Naive B cell (primary cell): Measurements from ENCODE around the gene SCARF1. TPM values are rescaled to one million over a fixed set of nuclear protein-coding genes. Genes with fewer than 3 reads are reported as not detected.
A peak's percentile ranks its signal among the peaks of the same experiment; 100 is the strongest.
"Not testable (repeated sequence)": the region's sequence is repeated elsewhere in the genome, so short reads cannot be mapped to it uniquely, and the experiment has no call there.

Experiments
- ATAC-seq, 2 donors: fragments of 150-1000 bp; cut with Tn5 transposase; 2 replicates each; pipeline ENCODE4 v1.10.0; 2021; ENCODE audit warnings: low read depth in 2 of 2, mild to moderate bottlenecking in 2 of 2, moderate library complexity in 2 of 2
- DNase-seq: peaks from one replicate; pipeline ENCODE4 v3.0.0; 2022
- H3K27ac Mint-ChIP-seq, 6 donors: one replicate each; pipeline ENCODE4 v1.8.0; 2020 to 2022; ENCODE audit warnings: mild to moderate bottlenecking in 6 of 6, mixed read lengths in 6 of 6, moderate library complexity in 5 of 6, inconsistent platforms in 2 of 6
- H3K27me3 Mint-ChIP-seq, 3 donors: one replicate each; pipeline ENCODE4 v1.8.0; 2021 to 2022; ENCODE audit warnings: mixed read lengths in 3 of 3, mild to moderate bottlenecking in 1 of 3
- H3K36me3 Mint-ChIP-seq, 2 donors: one replicate each; pipeline ENCODE4 v1.8.0; 2020 to 2022; ENCODE audit warnings: mixed read lengths in 2 of 2, inconsistent platforms in 1 of 2, mild to moderate bottlenecking in 1 of 2
- H3K4me1 Mint-ChIP-seq, 3 donors: one replicate each; pipeline ENCODE4 v1.8.0; 2020 to 2022; ENCODE audit warnings: mixed read lengths in 3 of 3, inconsistent platforms in 1 of 3, mild to moderate bottlenecking in 1 of 3, moderate library complexity in 1 of 3
- H3K4me3 Mint-ChIP-seq, 8 donors: one replicate each; pipeline ENCODE4 v1.8.0; 2020 to 2022; ENCODE audit warnings: mild to moderate bottlenecking in 8 of 8, mixed read lengths in 8 of 8, moderate library complexity in 8 of 8, inconsistent platforms in 2 of 8
- H3K9me3 Mint-ChIP-seq, 7 donors: one replicate each; pipeline ENCODE4 v1.8.0; 2020 to 2022; ENCODE audit warnings: mixed read lengths in 7 of 7, mild to moderate bottlenecking in 5 of 7, inconsistent platforms in 2 of 7, moderate library complexity in 1 of 7
- polyA plus RNA-seq, 6 donors: library from polyadenylated mRNA; unstranded; fragments of 300-500 nt; fragmentation: Illumina TruSeq; gene quantifications; one replicate each; pipeline ENCODE4 v1.2.3, GENCODE V29; 2021; ENCODE audit warnings: low read depth in 6 of 6

SCARF1 gene
- polyA plus RNA-seq, 6 donors from 2014 or later, result 0.13 to 0.32 TPM; not detected in 4

DNA sequence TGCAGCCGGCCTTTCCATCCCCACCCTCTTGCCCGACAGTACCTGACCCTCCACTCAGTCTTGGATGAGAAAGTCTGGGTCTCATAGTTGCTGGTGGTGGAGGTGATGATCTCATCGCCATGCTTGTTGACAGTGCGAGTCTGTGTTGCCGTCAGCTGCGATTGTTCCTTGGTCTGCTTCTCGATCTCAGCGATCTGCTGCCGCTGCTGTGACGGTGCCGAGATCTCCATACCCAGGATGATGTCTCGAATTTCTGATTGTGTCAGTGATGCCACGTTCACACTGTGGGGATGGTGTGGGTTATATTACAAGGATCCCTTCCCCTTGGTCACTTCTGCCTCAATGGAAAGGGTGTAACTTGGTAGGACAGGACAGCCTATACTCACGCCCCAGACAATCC lies 8.2 kb upstream of the SCARF1 start:
- Mint-ChIP-seq H3K27ac (no peak overlapping the region), H3K36me3 (peaks cover 22 to 37% of the 10 kb centered on the region in 2 donors), H3K4me3 (no peak overlapping the region), H3K4me1 (peaks cover 3 to 10% (median 5%) of the 10 kb centered on the region in 3 donors), H3K9me3 (no peaks in the 10 kb centered on the region), H3K27me3 (no peaks in the 10 kb centered on the region)
- ATAC-seq (no peak), DNase-seq (no peak)

DNA sequence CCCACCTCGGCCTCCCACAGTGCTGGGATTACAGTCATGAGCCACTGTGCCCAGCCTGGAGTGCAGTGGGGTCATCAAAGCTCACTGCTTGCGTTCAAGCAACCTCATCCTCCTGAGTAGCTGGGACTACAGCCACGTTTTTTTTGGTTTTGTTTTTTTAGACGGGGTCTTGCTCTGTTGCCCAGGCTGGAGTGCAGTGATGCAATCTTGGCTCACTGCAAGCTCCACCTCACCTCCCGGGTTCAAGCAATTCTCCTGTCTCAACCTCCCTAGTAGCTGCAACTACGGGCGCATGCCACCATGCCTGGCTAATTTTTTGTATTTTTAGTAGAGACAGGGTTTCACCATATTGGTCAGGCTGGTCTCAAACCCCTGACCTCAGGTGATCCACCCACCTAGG lies 7.3 kb upstream of the SCARF1 start:
- not testable (repeated sequence) for ATAC-seq, H3K9me3 Mint-ChIP-seq, DNase-seq, H3K27me3 Mint-ChIP-seq, H3K27ac Mint-ChIP-seq
- peak overlapping the region in 1 of 8 donors; percentile 12 for H3K4me3 Mint-ChIP-seq
- peaks cover 18 to 32% of the 10 kb centered on the region in 2 donors for H3K36me3 Mint-ChIP-seq
- peaks cover 4 to 18% (median 5%) of the 10 kb centered on the region in 3 donors for H3K4me1 Mint-ChIP-seq

DNA sequence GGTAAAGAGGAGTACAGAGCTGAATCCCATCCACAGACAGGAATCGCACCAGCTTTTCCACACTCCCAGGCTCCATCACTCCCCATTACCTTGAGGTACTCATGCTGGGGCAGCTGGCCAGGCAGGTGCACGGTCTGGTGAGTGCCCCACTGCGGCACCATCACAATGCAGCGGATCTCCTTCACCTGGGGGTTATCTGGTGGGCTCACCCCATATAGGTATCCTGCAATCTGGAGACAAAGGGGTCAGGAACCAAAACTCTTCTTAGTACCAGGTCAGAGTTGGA lies 6.0 kb upstream of the SCARF1 start:
- Mint-ChIP-seq H3K27me3 (no peaks in the 10 kb centered on the region), H3K9me3 (no peaks in the 10 kb centered on the region), H3K36me3 (peaks cover 10 to 22% of the 10 kb centered on the region in 2 donors), H3K4me3 (peak overlapping the region in 1 of 8 donors; percentile 52), H3K27ac (peak overlapping the region in 1 of 6 donors; percentile 42), H3K4me1 (peaks cover 8 to 22% (median 11%) of the 10 kb centered on the region in 3 donors)
- DNase-seq, result no peak
- ATAC-seq, result no peak

DNA sequence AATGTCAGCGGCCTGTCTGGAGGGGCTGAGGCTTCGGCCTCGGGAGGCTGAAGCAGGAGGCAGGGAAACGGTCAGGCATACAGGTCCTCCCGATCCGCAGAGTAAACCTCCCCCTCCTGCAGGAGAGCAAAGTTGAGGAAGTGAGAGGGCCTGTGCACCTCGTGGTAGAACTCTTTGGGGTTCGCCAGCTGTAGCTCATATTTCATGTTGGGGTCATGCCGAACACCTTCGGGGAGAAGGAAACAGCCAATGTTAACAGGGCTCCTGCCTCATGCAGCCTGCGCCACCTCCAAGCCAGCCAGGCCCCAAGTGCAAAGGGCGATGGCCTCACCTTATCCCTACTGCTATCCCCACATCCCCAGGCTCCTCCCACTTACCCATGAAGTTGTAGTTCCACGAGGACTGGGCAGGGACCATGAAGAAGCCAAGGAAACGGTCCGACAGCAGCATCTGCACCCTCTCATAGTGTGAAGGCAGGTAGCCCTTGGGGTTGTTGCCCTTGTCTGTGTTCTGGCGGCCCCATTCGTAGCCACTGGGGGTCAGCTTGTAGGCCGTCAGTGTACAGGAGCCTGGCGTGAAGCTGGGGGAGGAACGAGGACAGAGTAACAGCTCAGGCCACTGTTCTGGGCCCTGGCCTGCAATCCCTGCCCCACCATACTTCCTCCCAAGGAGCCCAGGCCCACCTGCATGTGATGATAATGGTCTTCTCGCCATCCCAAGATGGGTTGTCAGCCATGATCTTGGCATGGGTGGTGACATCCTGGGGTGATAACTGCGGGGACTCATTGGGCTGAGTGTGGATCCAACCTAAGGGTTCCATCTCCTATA lies 5.4 kb upstream of the SCARF1 start:
- Mint-ChIP-seq H3K27me3 (no peaks in the 10 kb centered on the region), H3K4me3 (peak overlapping the region in 4 of 8 donors; percentile 25 to 70 (median 41)), H3K27ac (peak overlapping the region in 1 of 6 donors; percentile 78), H3K9me3 (no peaks in the 10 kb centered on the region), H3K36me3 (peaks cover 6 to 16% of the 10 kb centered on the region in 2 donors), H3K4me1 (peaks cover 13 to 25% (median 13%) of the 10 kb centered on the region in 3 donors)
- DNase-seq, result no peak
- ATAC-seq, result no peak

DNA sequence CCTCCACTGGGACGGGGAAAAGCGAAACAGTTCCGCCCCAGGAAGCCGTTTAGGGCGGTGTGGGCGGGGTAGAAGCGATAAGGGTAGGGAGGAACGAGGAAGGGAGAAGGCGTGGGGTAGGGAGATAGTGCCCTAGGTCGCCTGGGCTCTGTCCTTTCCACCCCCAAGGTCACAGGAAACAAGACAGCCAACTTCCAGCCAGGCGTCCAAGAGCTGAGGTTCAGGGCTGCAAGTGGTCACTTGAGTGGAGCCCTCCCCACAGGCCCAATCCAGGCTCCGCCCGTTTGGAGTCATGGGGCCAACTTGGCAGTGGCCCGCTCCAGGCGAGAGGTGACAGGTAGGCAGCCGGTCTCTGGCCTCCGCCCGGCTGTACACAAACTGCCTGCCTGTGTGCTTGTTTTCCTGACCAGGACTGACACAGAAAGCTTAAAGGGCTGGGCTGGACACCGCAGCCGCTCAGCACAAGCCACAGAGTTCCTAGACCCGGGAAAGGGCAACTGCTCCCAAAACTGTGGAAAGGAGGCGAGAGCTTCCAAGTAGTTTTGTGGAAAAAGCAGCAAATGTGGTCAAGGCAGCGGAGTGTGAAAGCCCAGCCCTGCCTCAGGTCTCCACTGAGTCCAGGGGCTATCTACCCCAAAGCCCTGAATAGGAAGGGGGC lies 4.4 kb upstream of the SCARF1 start, which contains the start of gene RILP:
Gene RILP, minus strand, starts transcription at position 23 of the 658 bp plus-strand sequence. CDS start 62 bp downstream, outside the sequence.
- H3K9me3 Mint-ChIP-seq, result no peaks in the 10 kb centered on the region
- ATAC-seq, result no peak
- DNase-seq, result no peak
- peaks cover 6 to 16% of the 10 kb centered on the region in 2 donors for H3K36me3 Mint-ChIP-seq
- H3K4me1 Mint-ChIP-seq, result peaks cover 22 to 34% (median 22%) of the 10 kb centered on the region in 3 donors
- no peaks in the 10 kb centered on the region for H3K27me3 Mint-ChIP-seq
- peak within 1 kb of the TSS in 5 of 6 donors; percentile 39 to 87 (median 78) for H3K27ac Mint-ChIP-seq
- H3K4me3 Mint-ChIP-seq, result peak within 1 kb of the TSS in 7 of 8 donors; percentile 66 to 86 (median 81)

DNA sequence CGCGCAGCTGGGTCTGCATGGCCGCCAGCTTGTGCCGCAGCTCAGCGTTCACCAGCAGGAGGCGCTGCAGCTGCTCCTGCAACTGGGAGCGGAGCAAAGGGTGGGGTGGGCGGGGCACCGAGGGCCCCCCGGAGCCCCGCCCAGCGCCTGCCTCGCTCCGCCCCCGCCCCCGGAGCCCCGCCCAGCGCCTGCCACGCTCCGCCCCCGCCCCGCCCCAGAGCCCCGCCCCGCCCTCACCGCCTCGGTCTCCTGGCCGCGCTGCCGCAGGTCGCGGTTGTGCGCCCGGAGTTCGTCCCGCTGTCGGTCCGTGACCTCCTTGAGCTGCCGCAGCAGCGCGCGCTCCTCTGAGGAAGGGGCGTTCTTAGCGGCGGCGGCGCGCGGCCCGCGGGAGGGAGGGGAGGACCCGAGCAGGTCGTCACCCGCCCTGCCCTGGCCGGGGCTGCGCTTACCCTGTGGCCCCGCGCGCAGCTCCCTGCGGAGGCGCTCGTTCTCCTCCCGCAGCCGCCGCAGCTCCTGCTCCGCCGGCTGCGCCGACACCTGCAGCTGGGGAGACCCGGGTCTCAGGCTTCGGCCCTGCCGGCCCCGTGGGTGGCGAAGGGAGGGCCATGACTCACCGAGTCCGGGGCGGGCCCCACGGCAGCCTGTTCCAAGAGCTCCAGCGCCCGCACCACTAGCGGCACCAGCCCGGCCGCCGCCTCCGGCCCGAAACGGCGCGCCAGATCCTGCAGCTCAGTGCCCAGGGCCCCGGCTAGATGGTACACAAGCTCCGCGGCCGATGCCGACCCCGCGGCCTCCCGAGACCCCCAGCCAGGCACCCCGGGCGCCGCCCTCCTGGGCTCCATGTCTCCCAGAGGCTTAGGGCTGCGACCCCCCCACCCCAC lies 3.7 kb upstream of the SCARF1 start:
- ATAC-seq (peak; percentile 76 to 79), DNase-seq (peak; percentile 91)
- Mint-ChIP-seq H3K4me3 (peak overlapping the region in 7 of 8 donors; percentile 66 to 86 (median 81)), H3K36me3 (peaks cover 6 to 14% of the 10 kb centered on the region in 2 donors), H3K9me3 (no peaks in the 10 kb centered on the region), H3K27ac (peak overlapping the region in 3 of 6 donors; percentile 39 to 87 (median 70)), H3K27me3 (no peaks in the 10 kb centered on the region), H3K4me1 (peaks cover 29 to 42% (median 29%) of the 10 kb centered on the region in 3 donors)

DNA sequence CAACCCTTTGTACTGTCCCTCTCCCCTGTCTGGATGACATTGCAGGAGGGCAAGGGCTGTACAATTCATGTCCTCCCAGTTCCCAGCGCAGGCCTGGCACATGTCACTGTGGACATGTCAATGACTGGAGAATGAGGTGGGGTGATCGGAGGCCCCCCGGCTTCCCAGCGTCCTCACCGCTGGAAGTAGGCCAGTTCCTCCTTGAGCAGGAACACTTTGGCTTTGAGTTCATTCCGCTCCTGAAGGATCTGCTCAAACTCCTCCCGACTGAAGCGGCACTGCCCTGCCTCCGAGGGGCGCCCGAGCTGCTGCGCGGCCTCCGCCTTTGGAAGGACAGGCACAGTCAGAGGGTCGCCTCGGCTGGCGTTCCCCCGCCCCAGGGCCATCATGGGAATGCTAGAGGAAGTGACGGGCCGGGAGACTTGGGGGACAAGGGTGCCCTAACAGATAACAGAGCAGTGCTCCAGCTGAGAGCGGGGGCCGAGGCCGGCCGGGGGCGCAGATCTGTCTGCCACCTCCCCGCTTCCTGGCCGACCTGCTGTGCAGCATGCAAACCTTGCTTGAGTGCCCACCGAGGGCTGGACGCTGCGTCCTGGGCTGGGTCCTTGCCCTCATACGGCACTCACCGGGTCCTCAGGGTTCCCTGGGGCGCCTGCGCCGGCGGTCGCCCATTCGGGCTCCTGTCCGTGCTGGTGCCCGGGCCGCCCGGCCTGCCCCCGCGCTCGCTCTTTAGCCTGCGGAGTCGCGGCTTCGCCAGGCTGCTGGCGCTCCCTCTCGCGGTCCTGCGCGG lies 2.8 kb upstream of the SCARF1 start:
- ATAC-seq (peak; percentile 2), DNase-seq (no peak)
- peak overlapping the region in 4 of 6 donors; percentile 39 to 87 (median 61) for H3K27ac Mint-ChIP-seq

DNA sequence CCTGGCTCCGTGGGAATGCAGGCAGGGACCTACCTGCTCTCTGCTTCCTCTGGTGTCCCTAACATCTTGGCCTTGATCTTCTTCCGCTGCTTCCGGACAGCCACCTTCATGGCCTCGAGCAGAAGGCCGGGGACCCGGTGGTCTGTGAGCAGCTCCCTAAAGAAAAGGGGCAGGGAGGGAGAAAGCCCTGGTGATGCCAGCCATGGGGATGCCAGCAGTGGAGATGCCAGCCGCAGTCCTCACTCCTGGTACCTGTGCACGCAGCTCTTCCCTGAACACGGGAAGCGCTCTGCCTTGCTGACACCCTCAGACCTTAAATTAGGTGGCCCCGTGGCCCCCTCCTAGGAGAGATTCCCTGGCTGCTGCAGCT lies 2.3 kb upstream of the SCARF1 start:
- DNase-seq (no peak), ATAC-seq (no peak)
- H3K4me3 Mint-ChIP-seq, result peak overlapping the region in 6 of 8 donors; percentile 61 to 81 (median 71)
- H3K4me1 Mint-ChIP-seq, result peaks cover 32 to 46% (median 33%) of the 10 kb centered on the region in 3 donors
- H3K9me3 Mint-ChIP-seq, result no peaks in the 10 kb centered on the region
- peak overlapping the region in 1 of 6 donors; percentile 21 for H3K27ac Mint-ChIP-seq
- H3K27me3 Mint-ChIP-seq, result no peaks in the 10 kb centered on the region
- H3K36me3 Mint-ChIP-seq, result no peaks in the 10 kb centered on the region

More for the DNA sequence above, 2.8 kb upstream of the SCARF1 start:
- Mint-ChIP-seq H3K4me3 (peak overlapping the region; percentile 69 to 86 (median 78)), H3K9me3 (no peaks in the 10 kb centered on the region), H3K27me3 (no peaks in the 10 kb centered on the region), H3K36me3 (peaks cover 0 to 5% of the 10 kb centered on the region in 2 donors), H3K4me1 (peaks cover 32 to 46% (median 33%) of the 10 kb centered on the region in 3 donors)

DNA sequence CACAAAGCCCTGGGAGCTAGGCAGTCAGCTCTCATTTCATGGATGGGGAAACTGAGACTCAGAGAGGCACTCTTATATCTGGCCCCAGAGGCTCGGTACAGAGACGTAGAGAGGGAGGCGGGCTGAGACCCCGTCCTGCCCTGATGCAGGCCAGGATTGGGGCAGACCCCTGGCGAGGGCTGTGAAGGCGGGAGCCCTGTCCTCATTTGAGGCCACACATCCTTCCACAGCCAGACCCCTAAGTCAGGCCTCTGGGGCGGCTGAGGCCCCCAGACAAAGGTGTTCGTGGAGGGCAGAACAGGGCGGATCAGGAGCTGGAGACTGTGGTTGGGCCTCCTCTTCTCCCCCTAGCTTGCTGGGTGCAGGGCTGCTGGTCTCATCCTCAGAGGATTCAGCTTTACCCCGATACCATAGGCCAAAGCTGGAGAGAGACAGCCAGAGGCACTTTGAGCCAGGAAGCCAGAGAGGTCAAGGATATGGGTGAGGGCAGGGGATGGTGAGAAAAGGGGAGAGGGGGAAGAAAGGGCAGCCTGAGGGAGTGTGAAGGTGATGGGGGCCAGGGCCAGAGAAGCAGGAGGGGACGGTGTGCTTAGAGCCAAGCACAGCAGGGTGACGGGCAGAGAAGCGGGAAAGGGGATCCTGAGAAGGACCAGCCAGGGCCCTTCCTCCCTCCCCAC lies 805 bp upstream of the SCARF1 start:
- H3K27me3 Mint-ChIP-seq, result no peaks in the 10 kb centered on the region
- peaks cover 32 to 46% (median 33%) of the 10 kb centered on the region in 3 donors for H3K4me1 Mint-ChIP-seq
- ATAC-seq (no peak), DNase-seq (no peak)
- peak overlapping the region in 4 of 6 donors; percentile 47 to 93 (median 85) for H3K27ac Mint-ChIP-seq
- H3K36me3 Mint-ChIP-seq, result no peaks in the 10 kb centered on the region
- H3K4me3 Mint-ChIP-seq, result peak overlapping the region in 5 of 8 donors; percentile 20 to 75 (median 22)
- H3K9me3 Mint-ChIP-seq, result no peaks in the 10 kb centered on the region

DNA sequence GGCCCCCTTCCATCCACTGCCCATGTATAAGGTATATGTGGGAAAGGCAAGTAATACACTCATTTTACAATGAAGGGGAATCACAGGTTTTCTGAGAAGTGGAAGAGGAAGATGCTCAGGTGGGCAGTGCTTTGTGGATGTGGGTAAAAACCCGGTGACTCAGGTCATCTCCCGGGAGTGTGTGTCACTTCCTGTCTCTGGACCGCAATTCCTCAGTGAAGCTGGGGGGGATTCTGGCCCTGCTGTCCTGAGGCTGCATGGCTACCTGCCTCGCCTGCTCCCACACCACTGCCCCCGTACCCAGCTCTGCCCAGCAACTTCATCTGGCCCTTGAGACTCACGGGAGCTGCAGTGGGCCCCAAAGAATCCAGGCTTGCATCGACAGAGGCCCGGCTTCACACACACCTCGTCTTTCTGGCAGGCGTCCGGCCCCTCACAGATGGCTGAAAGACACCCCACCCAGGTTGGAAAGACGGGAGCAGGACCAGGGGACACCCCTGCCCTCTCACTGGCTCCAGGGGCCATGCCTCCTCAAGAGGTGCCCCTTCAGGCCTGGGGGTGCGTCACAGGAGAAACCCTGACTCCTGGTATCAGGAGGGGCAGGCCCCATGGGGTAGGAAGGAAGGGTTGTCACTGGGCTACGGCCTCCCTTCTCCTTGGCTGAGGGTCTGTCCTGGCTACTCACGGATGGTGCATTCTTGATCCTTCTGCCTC lies 882 bp downstream of the SCARF1 start:
- ATAC-seq (peak; percentile 25 to 36), DNase-seq (peak; percentile 68)
- H3K4me3 Mint-ChIP-seq, result peak overlapping the region; percentile 76 to 93 (median 88)
- H3K27me3 Mint-ChIP-seq, result no peaks in the 10 kb centered on the region
- no peaks in the 10 kb centered on the region for H3K36me3 Mint-ChIP-seq
- no peaks in the 10 kb centered on the region for H3K9me3 Mint-ChIP-seq
- peak overlapping the region; percentile 44 to 98 (median 94) for H3K27ac Mint-ChIP-seq
- peaks cover 32 to 46% (median 33%) of the 10 kb centered on the region in 3 donors for H3K4me1 Mint-ChIP-seq

DNA sequence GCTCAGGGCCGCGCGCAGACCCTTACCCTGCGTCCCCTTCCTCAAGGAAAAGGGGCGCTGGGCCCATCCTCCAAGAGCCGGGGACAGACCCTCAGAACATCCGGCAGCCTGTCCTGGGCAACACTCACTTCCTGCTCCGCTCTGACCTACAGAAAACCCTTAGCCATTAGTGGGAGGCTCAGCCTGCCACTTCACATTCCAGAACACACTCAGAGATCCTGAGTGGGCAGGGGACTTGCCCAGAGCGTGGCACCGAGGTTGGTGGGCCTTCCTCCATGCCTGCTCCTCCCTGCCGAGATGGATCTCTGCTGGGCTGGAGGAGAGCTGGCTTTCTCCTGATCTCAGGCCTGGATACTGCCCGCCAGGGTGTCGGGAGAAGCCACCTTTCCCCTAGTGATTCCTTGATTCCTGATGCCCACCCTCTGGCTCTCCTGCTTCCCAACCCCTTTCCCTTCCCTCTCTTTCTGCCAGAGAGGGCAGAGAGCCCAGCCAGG lies 1.5 kb downstream of the SCARF1 start:
- no peaks in the 10 kb centered on the region for H3K36me3 Mint-ChIP-seq
- peaks cover 32 to 46% (median 33%) of the 10 kb centered on the region in 3 donors for H3K4me1 Mint-ChIP-seq
- DNase-seq, result no peak

More for the DNA sequence above, 1.5 kb downstream of the SCARF1 start:
- H3K27me3 Mint-ChIP-seq, result no peaks in the 10 kb centered on the region
- H3K27ac Mint-ChIP-seq, result peak overlapping the region; percentile 60 to 98 (median 94)
- H3K4me3 Mint-ChIP-seq, result peak overlapping the region; percentile 73 to 93 (median 88)
- no peaks in the 10 kb centered on the region for H3K9me3 Mint-ChIP-seq
- no peak for ATAC-seq
